NCI-H1092 treated with DMSO at 0.1 percent for 48 hours (cell line): Measurements from ENCODE around the gene CUL9.
"Not testable (repeated sequence)": the region's sequence is repeated elsewhere in the genome, so short reads cannot be mapped to it uniquely, and the experiment has no call there.

Experiments
- DNase-seq: peaks from one replicate; lab custom pipeline; 2025; lab: John Stamatoyannopoulos, UW

Gene CUL9

GRCh38 chr6:43181942-43182860 lies at the start of gene CUL9:
Gene CUL9 (plus strand): TSS chr6:43182196. CDS start chr6:43184311, 2,115 bp downstream.
- DNase-seq = peak; percentile 78

GRCh38 chr6:43138267-43138666 lies 43.7 kb upstream of the CUL9 start:
- DNase-seq = no peak

- DNase-seq = not testable (repeated sequence)
Observed at GRCh38 chr6:43139973-43140372, 42.0 kb upstream of the CUL9 start.

- DNase-seq = no peak
Observed at GRCh38 chr6:43141644-43142043, 40.4 kb upstream of the CUL9 start.

GRCh38 chr6:43142101-43142500 lies 39.9 kb upstream of the CUL9 start:
- DNase-seq = no peak

- peak; percentile 83 for DNase-seq
Observed at GRCh38 chr6:43143235-43144128, 38.5 kb upstream of the CUL9 start.

- DNase-seq = no peak
Observed at GRCh38 chr6:43144879-43145278, 37.1 kb upstream of the CUL9 start.

GRCh38 chr6:43146261-43146660 lies 35.7 kb upstream of the CUL9 start:
- DNase-seq = no peak

GRCh38 chr6:43146709-43147688 lies 35.0 kb upstream of the CUL9 start:
- no peak for DNase-seq

- DNase-seq = no peak
Observed at GRCh38 chr6:43147691-43148477, 34.1 kb upstream of the CUL9 start.

GRCh38 chr6:43149265-43149664 lies 32.7 kb upstream of the CUL9 start:
- no peak for DNase-seq

GRCh38 chr6:43150051-43150751 lies 31.8 kb upstream of the CUL9 start:
- DNase-seq = no peak

- no peak for DNase-seq
Observed at GRCh38 chr6:43159599-43159998, 22.4 kb upstream of the CUL9 start.

GRCh38 chr6:43163899-43164298 lies 18.1 kb upstream of the CUL9 start:
- DNase-seq = no peak

GRCh38 chr6:43170417-43170930 lies 11.5 kb upstream of the CUL9 start:
- no peak for DNase-seq

GRCh38 chr6:43170931-43171706 lies 10.9 kb upstream of the CUL9 start, which contains the start of gene SRF:
Gene SRF (plus strand): TSS chr6:43171269. CDS start chr6:43171657, 388 bp downstream.
- DNase-seq = peak; percentile 100

GRCh38 chr6:43171707-43172103 lies 10.3 kb upstream of the CUL9 start:
- DNase-seq = peak; percentile 49

GRCh38 chr6:43172104-43173007 lies 9.6 kb upstream of the CUL9 start:
- DNase-seq = peak; percentile 59
